ENCODE measurements around the gene NTM.
"Not testable (repeated sequence)": the region's sequence is repeated elsewhere in the genome, so short reads cannot be mapped to it uniquely, and the experiment has no call there.

The NTM gene

GRCh38 chr11:132310390-132311375 is 940.3 kb downstream of the NTM start:
- no peak for DNase-seq

- no peak for DNase-seq
Observed at GRCh38 chr11:132311703-132312102, 941.3 kb downstream of the NTM start.

DNA sequence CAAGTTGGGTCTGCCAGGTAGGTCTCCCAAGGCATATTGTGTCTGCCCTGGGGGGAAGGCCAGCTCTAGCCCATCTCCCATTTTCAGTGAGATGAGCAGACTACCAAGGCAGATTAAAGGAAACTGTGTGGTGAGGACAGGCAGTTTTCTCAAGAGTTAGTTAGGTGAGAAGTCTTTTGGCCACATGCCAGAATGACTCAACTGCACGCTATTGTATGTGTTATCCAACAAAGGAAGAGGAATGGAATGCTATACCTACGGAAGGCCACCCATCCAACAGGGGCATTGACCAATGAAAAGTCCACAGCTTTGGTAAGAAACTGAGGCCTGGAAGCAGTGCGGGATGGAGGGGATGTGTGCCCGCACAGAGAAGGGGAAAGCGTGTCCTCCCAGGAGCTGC is 941.7 kb downstream of the NTM start:
- no peak for DNase-seq

DNA sequence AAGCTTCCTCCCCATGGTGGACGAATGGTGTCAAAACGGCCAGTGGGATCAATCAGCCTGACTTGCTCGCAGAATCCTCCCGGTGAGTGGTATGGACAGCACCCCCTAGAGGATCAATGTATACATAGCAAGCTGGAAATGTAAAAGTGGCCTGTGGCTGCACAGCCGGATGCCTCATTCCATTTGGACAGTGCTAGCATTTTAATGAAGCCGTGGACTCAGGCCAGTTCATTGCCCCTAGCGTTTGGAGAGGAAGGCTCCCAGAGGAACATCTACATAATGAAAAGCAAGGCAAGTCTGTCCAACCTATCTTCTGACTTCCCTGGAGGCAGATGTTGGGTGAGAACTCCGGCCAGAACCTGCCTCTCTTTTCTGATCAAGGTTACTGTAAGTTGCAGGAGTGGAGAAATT is 942.3 kb downstream of the NTM start:
- no peak for DNase-seq

- no peak for DNase-seq
Observed at GRCh38 chr11:132314911-132315455, 944.6 kb downstream of the NTM start.

- DNase-seq = no peak
Observed at GRCh38 chr11:132315696-132316095, 945.3 kb downstream of the NTM start.

DNA sequence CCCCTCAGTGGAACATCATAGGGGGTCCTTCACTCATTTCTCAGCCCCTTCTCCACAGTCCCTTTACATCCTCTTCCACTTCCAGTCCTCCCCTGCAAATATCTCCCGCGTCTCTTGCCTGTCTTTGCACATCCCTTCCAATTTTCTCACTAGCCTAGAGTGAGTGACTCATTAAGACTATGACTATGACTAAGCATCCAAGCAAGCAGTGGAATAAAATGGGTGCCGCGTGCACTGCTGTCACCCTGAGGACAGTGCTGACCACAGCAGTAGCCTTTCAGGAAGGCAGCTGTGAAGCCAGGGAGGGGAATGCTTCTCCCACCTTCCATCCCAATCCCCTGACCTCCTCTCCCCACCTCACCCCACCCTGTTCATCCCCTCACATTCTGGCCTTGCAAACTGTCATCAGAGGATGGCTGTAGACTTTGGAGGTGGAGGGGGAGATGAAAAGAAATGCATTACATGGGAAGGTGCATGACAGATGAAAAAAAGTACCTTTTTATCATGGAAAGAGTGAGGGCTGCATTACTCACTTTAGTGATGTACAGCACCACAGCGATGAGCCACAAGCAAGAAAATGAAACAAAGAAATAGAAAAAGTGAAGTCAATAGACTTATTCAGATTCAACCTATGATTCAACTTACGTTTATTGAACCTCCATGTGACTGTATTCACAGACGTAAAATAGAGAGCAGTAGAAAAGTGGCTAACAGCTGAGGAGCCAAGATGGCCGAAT is 948.2 kb downstream of the NTM start:
- no peak for DNase-seq

DNA sequence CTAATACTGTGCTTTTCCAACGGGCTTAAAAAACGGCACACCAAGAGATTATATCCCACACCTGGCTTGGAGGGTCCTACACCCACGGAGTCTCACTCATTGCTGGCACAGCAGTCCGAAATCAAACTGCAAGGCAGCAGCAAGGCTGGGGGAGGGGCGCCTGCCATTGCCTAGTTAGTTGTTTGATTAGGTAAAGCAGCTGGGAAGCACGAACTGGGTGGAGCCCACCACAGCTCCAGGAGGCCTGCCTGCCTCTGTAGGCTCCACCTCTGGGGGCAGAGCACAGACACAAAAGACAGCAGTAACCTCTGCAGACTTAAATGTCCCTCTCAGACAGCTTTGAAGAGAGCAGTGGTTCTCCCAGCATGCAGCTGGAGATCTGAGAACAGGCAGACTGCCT is 949.0 kb downstream of the NTM start:
- not testable (repeated sequence) for DNase-seq

DNA sequence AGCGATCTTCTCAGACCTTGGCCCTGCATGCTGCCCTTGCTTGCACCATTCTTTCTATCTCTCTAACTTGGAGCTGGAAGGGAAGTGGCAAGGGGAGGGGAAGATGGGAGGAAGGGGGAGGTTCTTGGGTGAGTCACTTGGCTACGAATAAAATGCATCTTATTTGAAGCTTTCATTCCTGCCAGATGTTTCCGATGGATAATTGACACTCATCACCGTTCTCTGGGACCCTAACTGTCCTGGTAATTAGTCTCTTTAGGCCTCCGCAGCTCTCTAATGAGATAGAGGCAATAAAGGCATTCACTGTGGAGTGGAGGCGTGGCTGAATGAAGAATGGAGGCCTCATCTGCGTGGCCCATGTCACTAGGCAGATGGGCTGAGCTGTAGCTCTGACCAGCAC is 960.1 kb downstream of the NTM start:
- no peak for DNase-seq

DNA sequence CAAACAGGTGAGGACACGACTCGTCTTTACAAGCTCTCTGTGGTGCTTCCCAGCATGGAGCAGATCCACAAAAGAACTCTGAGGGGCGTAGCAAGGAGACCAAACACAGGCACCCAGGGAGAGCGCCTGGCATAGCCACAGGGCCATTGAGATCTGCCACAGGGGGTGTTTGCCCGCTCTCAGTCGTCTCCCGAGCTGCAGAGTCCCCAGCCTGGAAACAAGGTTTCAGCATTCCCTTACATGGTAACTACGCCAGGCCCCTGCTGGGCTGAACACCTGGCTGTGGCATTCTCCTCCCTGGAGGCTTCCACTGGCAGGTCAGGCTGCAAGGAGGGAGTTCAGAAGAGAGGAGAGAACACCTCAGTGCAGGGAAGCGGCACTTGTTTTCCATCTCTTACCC is 962.1 kb downstream of the NTM start:
- no peak for DNase-seq

GRCh38 chr11:132334769-132335280 is 964.4 kb downstream of the NTM start:
- DNase-seq = no peak

GRCh38 chr11:132335311-132335710 is 964.9 kb downstream of the NTM start:
- DNase-seq = no peak

- DNase-seq = no peak
Observed at GRCh38 chr11:132336781-132337535, 966.5 kb downstream of the NTM start.

DNA sequence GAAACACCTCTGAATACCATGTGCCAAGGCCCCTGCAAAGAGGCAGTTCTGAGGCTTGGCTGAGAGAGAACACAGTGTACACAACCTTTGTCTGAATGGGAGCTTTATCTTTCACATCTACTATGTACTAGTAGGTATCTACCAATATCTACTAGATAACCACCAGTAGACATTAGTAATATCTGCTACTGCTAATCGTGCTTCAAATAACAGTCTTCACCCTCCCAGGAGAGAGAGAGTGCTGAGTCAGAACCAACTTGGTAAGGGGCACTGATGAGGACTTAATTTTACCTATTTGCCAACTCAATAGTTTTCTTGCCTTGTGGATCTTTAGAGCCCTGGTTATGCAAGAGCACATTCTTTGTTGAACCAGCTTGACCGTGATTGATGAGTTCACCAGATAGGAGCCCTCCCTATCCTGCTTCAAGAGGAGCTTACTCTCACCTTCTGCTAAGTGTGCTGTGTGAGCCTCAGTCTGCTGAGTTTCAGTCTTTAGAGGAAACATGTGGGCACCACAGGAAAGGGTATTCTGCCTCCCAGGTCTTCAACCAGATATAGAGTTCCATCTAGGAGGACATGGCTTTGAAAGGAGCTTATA is 967.5 kb downstream of the NTM start:
- DNase-seq = no peak

GRCh38 chr11:132342408-132342807 is 972.0 kb downstream of the NTM start:
- DNase-seq = no peak

DNA sequence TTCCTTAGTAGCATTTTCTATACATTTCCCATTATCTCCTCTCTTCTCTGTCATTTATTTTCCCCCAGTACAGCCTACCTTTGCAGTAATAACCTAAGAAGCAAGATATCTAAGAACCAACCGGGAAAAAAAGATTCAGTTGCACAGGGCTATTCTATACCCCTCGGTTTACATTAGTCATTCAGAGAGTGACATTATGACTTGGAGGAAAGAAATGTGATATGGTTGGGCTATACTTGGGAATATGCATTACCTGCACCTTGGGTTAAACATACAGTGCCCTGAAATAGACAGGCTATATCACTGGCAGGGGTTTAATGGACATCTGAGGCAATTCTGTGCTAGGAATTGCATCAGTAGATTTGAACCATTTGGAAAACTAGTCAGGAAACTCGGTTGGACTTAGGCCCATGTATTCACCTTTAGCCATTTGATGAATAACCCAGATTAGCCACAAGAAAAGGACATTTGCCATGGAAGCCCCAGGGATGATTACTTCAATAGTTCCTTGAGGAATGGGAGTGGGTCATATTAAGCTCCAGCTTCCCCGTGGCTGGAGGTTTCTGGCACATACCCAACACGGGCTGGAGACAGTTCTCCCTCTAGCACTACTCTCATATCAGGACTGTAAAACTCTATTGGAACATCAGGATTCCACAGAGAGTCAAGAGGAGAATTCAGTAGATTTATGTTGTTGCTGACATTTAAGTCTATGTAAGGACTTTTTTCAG is 973.2 kb downstream of the NTM start:
- DNase-seq = no peak

DNA sequence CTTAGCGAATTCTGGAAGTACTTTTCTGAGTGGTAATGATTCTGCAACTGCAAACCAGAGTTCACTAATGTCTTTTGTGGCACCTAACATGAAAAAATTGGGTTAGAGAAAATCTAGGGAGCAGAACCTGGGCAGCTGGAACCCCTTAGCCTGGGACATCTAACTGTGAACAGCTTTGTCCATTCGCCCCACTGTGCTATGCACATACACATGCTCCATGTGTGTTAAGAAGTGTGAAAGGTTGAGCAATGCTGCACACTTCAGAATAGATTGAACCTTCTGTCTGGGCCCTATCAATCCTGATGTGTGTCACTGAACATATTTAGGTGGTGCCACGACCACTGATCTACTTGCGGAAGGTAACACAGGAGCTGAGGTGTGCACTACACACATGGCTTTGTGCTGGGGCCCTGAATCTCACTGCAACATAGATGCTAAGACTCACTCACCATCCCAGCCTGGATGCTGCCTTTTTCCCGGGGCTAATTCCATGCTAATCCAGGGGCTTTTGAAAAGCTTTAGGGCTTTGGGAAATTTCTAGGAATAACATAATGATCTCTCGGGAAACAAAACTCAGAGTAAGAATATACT is 976.2 kb downstream of the NTM start:
- DNase-seq = no peak

- DNase-seq = no peak
Observed at GRCh38 chr11:132347156-132348090, 977.0 kb downstream of the NTM start.

DNA sequence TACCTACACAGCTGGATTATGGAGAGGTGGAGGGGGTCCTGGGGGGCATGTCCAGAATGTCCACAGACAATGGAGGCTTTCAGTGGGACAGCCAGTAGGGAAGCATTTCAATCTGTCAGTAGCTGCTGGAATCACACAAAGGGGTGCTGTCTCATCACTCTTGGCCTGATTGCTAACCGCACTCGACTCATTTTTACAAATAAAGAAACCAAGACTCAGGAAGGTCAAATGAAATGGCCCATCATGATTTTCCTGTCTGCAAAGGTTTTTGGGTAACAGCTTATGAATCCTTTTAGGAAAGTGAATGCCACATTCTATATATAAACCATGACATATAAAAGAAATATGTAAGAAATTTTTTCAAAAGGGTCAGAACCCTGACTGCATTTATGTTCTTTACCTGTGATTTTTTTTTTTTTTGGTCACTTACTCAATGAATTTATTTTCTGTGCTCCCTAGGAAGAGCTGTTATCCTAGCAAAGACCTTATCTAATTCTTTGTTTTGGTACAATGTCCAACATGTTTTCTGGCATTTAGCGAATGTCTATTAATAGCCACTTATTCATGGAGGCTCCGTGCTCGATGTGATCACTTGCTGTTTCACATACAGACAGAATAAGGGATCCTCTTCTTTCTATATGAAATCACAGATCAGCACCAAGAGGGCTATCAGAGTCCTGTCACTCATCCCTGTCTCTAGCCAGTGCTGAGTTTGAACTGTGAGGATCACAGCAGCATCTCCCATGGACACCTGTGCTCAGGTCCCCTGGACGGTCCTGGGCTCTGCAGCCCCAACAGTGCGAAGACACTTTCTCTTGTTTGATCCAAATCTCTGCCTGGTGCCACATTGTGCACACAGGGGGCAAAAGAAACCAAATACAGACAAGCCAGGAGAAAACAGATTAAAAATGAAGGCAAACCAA is 979.7 kb downstream of the NTM start:
- no peak for DNase-seq

Data from KG1 (cell line).